ENCODE results near the gene PPP1R10.

Gene PPP1R10

GRCh38 chr6:30618270-30618797, 1.3 kb upstream of the PPP1R10 start:
- no peak for DNase-seq

GRCh38 chr6:30617565-30618269, 674 bp upstream of the PPP1R10 start, which contains the start of gene MRPS18B:
TSS of gene MRPS18B (plus strand) at chr6:30617840. CDS start at chr6:30617866, 26 bp downstream.
- peak; percentile 97 to 98 for DNase-seq

- DNase-seq, result peak in 1 of 2 donors; percentile 60
Observed at GRCh38 chr6:30615958-30616810, 859 bp downstream of the PPP1R10 start.

GRCh38 chr6:30615219-30615957, 1.7 kb downstream of the PPP1R10 start:
- DNase-seq, result peak; percentile 61 to 71

GRCh38 chr6:30614843-30615218, 2.2 kb downstream of the PPP1R10 start:
- DNase-seq, result peak; percentile 95 to 98

GRCh38 chr6:30614044-30614842, 2.8 kb downstream of the PPP1R10 start:
- DNase-seq, result no peak

- DNase-seq, result peak in 1 of 2 donors; percentile 8
Observed at GRCh38 chr6:30613251-30614043, 3.6 kb downstream of the PPP1R10 start.

GRCh38 chr6:30612687-30613248, 4.3 kb downstream of the PPP1R10 start:
- no peak for DNase-seq

GRCh38 chr6:30612213-30612612, 4.8 kb downstream of the PPP1R10 start:
- no peak for DNase-seq

- DNase-seq, result no peak
Observed at GRCh38 chr6:30611856-30612194, 5.2 kb downstream of the PPP1R10 start.

- no peak for DNase-seq
Observed at GRCh38 chr6:30611150-30611855, 5.7 kb downstream of the PPP1R10 start.

GRCh38 chr6:30610065-30610464, 7.0 kb downstream of the PPP1R10 start:
- no peak for DNase-seq

- DNase-seq, result no peak
Observed at GRCh38 chr6:30603961-30604360, 13.1 kb downstream of the PPP1R10 start.

- no peak for DNase-seq
Observed at GRCh38 chr6:30601815-30602641, 15.0 kb downstream of the PPP1R10 start.

GRCh38 chr6:30601436-30601814, 15.6 kb downstream of the PPP1R10 start:
- no peak for DNase-seq

- DNase-seq, result no peak
Observed at GRCh38 chr6:30600451-30600961, 16.5 kb downstream of the PPP1R10 start.

- DNase-seq, result no peak
Observed at GRCh38 chr6:30599625-30600324, 17.3 kb downstream of the PPP1R10 start.

GRCh38 chr6:30598912-30599624, 18.0 kb downstream of the PPP1R10 start:
- DNase-seq, result no peak

Data from inflammatory macrophage (primary cell).